Measurements from ENCODE around the gene REEP5.

DNA sequence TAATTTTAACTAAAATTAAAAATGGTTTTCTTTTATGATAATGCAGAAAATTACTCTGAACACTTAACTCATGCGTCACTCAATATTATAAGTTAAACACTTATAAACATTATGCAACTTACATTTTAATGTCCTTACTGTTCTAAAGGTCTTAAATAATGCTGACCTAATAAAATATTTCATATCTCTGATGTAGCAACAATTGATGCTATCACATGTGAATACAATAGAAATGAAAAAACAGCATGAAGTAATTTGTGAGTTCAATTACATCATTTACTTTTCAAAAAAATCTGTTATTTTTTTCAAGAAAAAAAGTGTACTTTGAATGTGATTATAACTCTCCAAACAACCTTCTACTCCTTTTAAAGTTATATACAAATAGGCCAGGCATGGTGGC, 26.4 kb upstream of the REEP5 start:
- TF ChIP-seq, protein P1, sequence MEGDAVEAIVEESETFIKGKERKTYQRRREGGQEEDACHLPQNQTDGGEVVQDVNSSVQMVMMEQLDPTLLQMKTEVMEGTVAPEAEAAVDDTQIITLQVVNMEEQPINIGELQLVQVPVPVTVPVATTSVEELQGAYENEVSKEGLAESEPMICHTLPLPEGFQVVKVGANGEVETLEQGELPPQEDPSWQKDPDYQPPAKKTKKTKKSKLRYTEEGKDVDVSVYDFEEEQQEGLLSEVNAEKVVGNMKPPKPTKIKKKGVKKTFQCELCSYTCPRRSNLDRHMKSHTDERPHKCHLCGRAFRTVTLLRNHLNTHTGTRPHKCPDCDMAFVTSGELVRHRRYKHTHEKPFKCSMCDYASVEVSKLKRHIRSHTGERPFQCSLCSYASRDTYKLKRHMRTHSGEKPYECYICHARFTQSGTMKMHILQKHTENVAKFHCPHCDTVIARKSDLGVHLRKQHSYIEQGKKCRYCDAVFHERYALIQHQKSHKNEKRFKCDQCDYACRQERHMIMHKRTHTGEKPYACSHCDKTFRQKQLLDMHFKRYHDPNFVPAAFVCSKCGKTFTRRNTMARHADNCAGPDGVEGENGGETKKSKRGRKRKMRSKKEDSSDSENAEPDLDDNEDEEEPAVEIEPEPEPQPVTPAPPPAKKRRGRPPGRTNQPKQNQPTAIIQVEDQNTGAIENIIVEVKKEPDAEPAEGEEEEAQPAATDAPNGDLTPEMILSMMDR (conservative IDR thresholded peaks at IDR 0.05 in 1 of 2, IDR thresholded peaks at IDR 0.05 in 1 of 2; ENCODE audit: extremely low read depth in 1 of 2, insufficient read depth in 1 of 2, low read depth in 1 of 2, low read length in 2 of 2): no peak
- TF ChIP-seq EZH2 (IDR thresholded peaks at IDR 0.05; ENCODE audit: borderline replicate concordance, low read length): no peak

Data from mammary epithelial cell (primary cell).